Medulla oblongata (tissue), 1 donor: Measurements from ENCODE around the gene CLEC18A.
"Not testable (repeated sequence)": the region's sequence is repeated elsewhere in the genome, so short reads cannot be mapped to it uniquely, and the experiment has no call there.

Experiments used
- DNase-seq: peaks from one replicate; pipeline ENCODE4 v3.0.0-alpha.2; 2015; ENCODE audit errors: extremely low spot score

CLEC18A gene

GRCh38 chr16:69930117-69930776, 20.9 kb upstream of the CLEC18A start:
- peak; percentile 72 for DNase-seq

- DNase-seq, result no peak
Observed at GRCh38 chr16:69931631-69932030, 19.5 kb upstream of the CLEC18A start.

GRCh38 chr16:69932228-69932627, 18.9 kb upstream of the CLEC18A start:
- peak; percentile 85 for DNase-seq

GRCh38 chr16:69932691-69933392, 18.3 kb upstream of the CLEC18A start:
- DNase-seq, result no peak

- DNase-seq, result no peak
Observed at GRCh38 chr16:69934044-69934443, 17.1 kb upstream of the CLEC18A start.

- DNase-seq, result no peak
Observed at GRCh38 chr16:69934751-69935150, 16.4 kb upstream of the CLEC18A start.

GRCh38 chr16:69935278-69935711, 15.8 kb upstream of the CLEC18A start:
- no peak for DNase-seq

GRCh38 chr16:69935740-69936139, 15.4 kb upstream of the CLEC18A start:
- DNase-seq, result no peak

GRCh38 chr16:69936252-69936651, 14.9 kb upstream of the CLEC18A start:
- DNase-seq, result no peak

- DNase-seq, result no peak
Observed at GRCh38 chr16:69936751-69937211, 14.4 kb upstream of the CLEC18A start.

- peak; percentile 72 for DNase-seq
Observed at GRCh38 chr16:69937465-69937951, 13.6 kb upstream of the CLEC18A start.

- no peak for DNase-seq
Observed at GRCh38 chr16:69938981-69939820, 11.9 kb upstream of the CLEC18A start.

- DNase-seq, result no peak
Observed at GRCh38 chr16:69939821-69940585, 11.1 kb upstream of the CLEC18A start.

- no peak for DNase-seq
Observed at GRCh38 chr16:69940676-69941075, 10.5 kb upstream of the CLEC18A start.

- DNase-seq, result no peak
Observed at GRCh38 chr16:69941251-69942098, 9.7 kb upstream of the CLEC18A start.

GRCh38 chr16:69942099-69942491, 9.0 kb upstream of the CLEC18A start:
- no peak for DNase-seq

- DNase-seq, result no peak
Observed at GRCh38 chr16:69942627-69943170, 8.4 kb upstream of the CLEC18A start.

- not testable (repeated sequence) for DNase-seq
Observed at GRCh38 chr16:69943241-69944036, 7.7 kb upstream of the CLEC18A start.

- DNase-seq, result not testable (repeated sequence)
Observed at GRCh38 chr16:69950411-69950810, 723 bp upstream of the CLEC18A start.
